HG03066 (cell line): Measurements from ENCODE around the gene MGLL.
"Not testable (repeated sequence)": the region's sequence is repeated elsewhere in the genome, so short reads cannot be mapped to it uniquely, and the experiment has no call there.

Source experiments
- ATAC-seq: cut with Tn5 transposase; IDR thresholded peaks from one replicate; pipeline ENCODE4 v1.9.1; 2021; ENCODE audit warnings: low read depth; ENCODE audit not compliant: unreplicated experiment

Gene MGLL

GRCh38 chr3:127712881-127713771 lies 109.2 kb downstream of the MGLL start:
- no peak for ATAC-seq

GRCh38 chr3:127712461-127712860 lies 109.9 kb downstream of the MGLL start:
- ATAC-seq, result no peak

GRCh38 chr3:127711896-127712295 lies 110.4 kb downstream of the MGLL start:
- no peak for ATAC-seq

GRCh38 chr3:127711021-127711695 lies 111.2 kb downstream of the MGLL start:
- ATAC-seq, result no peak

- ATAC-seq, result no peak
Measured at GRCh38 chr3:127710155-127710941, 112.0 kb downstream of the MGLL start.

- no peak for ATAC-seq
Measured at GRCh38 chr3:127709320-127710060, 112.8 kb downstream of the MGLL start.

GRCh38 chr3:127708837-127709236 lies 113.5 kb downstream of the MGLL start:
- ATAC-seq, result no peak

- no peak for ATAC-seq
Measured at GRCh38 chr3:127707851-127708411, 114.4 kb downstream of the MGLL start.

- no peak for ATAC-seq
Measured at GRCh38 chr3:127706785-127707351, 115.4 kb downstream of the MGLL start.

GRCh38 chr3:127706312-127706711 lies 116.0 kb downstream of the MGLL start:
- ATAC-seq, result no peak

- not testable (repeated sequence) for ATAC-seq
Measured at GRCh38 chr3:127704840-127705239, 117.5 kb downstream of the MGLL start.

- ATAC-seq, result no peak
Measured at GRCh38 chr3:127702151-127702578, 120.2 kb downstream of the MGLL start.

GRCh38 chr3:127701280-127701911 lies 120.9 kb downstream of the MGLL start:
- no peak for ATAC-seq

GRCh38 chr3:127700406-127700805 lies 121.9 kb downstream of the MGLL start:
- ATAC-seq, result no peak

- ATAC-seq, result no peak
Measured at GRCh38 chr3:127699416-127700300, 122.7 kb downstream of the MGLL start.

GRCh38 chr3:127698691-127699415 lies 123.5 kb downstream of the MGLL start:
- ATAC-seq, result no peak

GRCh38 chr3:127698286-127698685 lies 124.0 kb downstream of the MGLL start:
- no peak for ATAC-seq
